B cell (primary cell): ENCODE results near the gene ADA. TPM values are rescaled to one million over a fixed set of nuclear protein-coding genes. Genes with fewer than 3 reads are reported as not detected.

Experiments
- ATAC-seq: fragments of 200-7000 bp; cut with Tn5 transposase; one replicate; pipeline ENCODE4 v1.10.0; 2021; ENCODE audit warnings: low read depth, mild to moderate bottlenecking, moderate number of reproducible peaks, moderate library complexity
- CTCF ChIA-PET: fragments of 350-600 bp; sonication (Branson Sonifier 250); formaldehyde crosslinking; loops from one replicate; lab custom pipeline; 2021; ENCODE audit warnings: antibody characterized with exemption, inconsistent platforms; lab: Charles Lee
- POLR2A ChIA-PET: fragments of 350-600 bp; sonication (Branson Sonifier 250); formaldehyde crosslinking; loops from one replicate; lab custom pipeline; 2021; ENCODE audit warnings: antibody characterized with exemption; lab: Charles Lee
- DNase-seq: peaks from one replicate; pipeline ENCODE4 v3.0.0; 2013
- H2AFZ ChIP-seq: 2 replicates; pipeline ENCODE4 v1.6.1; 2012; ENCODE audit warnings: mild to moderate bottlenecking, low read depth, low read length; ENCODE audit not compliant: insufficient read depth, poor library complexity, severe bottlenecking
- H3K27ac ChIP-seq, 2 donors: 1 replicate in 1 of 2; 2 replicates in 1 of 2; pipeline ENCODE4 v1.5.1; 2012 to 2013; ENCODE audit warnings: low read length in 2 of 2, mild to moderate bottlenecking in 2 of 2, moderate library complexity in 1 of 2
- H3K27me3 ChIP-seq, 4 experiments: fragments of 200-600 bp in 1 of 4; sonication (generic) in 1 of 4; replicated peaks in 1 of 4; 1 replicate in 2 of 4; 2 replicates in 2 of 4; pipeline versions ENCODE4 v1.6.1 to v1.7.0; 2013 to 2016; ENCODE audit warnings: low read length in 3 of 4, mild to moderate bottlenecking in 2 of 4, mixed read lengths in 1 of 4, moderate library complexity in 1 of 4; ENCODE audit not compliant: insufficient read depth in 4 of 4, control insufficient read depth in 3 of 4; ENCODE audit errors: control extremely low read depth in 1 of 4
- H3K36me3 ChIP-seq, 2 experiments: replicated peaks in 1 of 2; 1 replicate in 1 of 2; 2 replicates in 1 of 2; pipeline versions ENCODE4 v1.6.1 to v1.7.1; 2013; ENCODE audit warnings: low read length in 1 of 2; ENCODE audit not compliant: insufficient read depth in 2 of 2, control insufficient read depth in 1 of 2; ENCODE audit errors: control extremely low read depth in 1 of 2, extremely low read depth in 1 of 2
- H3K4me1 ChIP-seq, 2 donors: fragments of 200-600 bp in 1 of 2; sonication (generic) in 1 of 2; 1 replicate in 1 of 2; 2 replicates in 1 of 2; pipeline versions ENCODE4 v1.5.1 to v1.6.1; 2013 to 2017; ENCODE audit warnings: low read length in 2 of 2; ENCODE audit not compliant: control insufficient read depth in 2 of 2, insufficient read depth in 2 of 2
- H3K4me2 ChIP-seq: replicated peaks from 2 replicates; pipeline ENCODE3; 2012; ENCODE audit warnings: mild to moderate bottlenecking, low read depth, low read length; ENCODE audit not compliant: poor library complexity, severe bottlenecking
- H3K4me3 ChIP-seq, 5 experiments: fragments of 200-600 bp in 1 of 5; sonication (generic) in 1 of 5; 1 replicate in 3 of 5; 2 replicates in 2 of 5; pipeline versions ENCODE4 v1.5.1 to v1.7.0; 2011 to 2016; ENCODE audit warnings: low read length in 4 of 5, mild to moderate bottlenecking in 4 of 5, low read depth in 2 of 5, control low read depth in 1 of 5, moderate library complexity in 1 of 5; ENCODE audit not compliant: insufficient read depth in 1 of 5; ENCODE audit errors: control extremely low read depth in 1 of 5, extremely low read depth in 1 of 5
- H3K79me2 ChIP-seq: fragments of 200-600 bp; sonication (generic); one replicate; pipeline ENCODE4 v1.6.0; 2016; ENCODE audit warnings: low read length; ENCODE audit not compliant: control insufficient read depth, insufficient read depth
- H3K9ac ChIP-seq: fragments of 200-600 bp; sonication (generic); 2 replicates; pipeline ENCODE4 v1.6.1; 2017; ENCODE audit warnings: mild to moderate bottlenecking, low read length, moderate library complexity
- H3K9me3 ChIP-seq, 3 donors: one replicate each; pipeline versions ENCODE4 v1.6.1 to v1.7.1; 2013; ENCODE audit warnings: low read length in 2 of 3; ENCODE audit not compliant: control insufficient read depth in 2 of 3, insufficient read depth in 1 of 3; ENCODE audit errors: control extremely low read depth in 1 of 3
- H4K20me1 ChIP-seq: 2 replicates; pipeline ENCODE4 v1.6.0; 2012; ENCODE audit warnings: mild to moderate bottlenecking, low read length; ENCODE audit not compliant: insufficient read depth, control insufficient read depth, poor library complexity, severe bottlenecking
- H3K27ac Mint-ChIP-seq: one replicate; pipeline ENCODE4 v1.8.0; 2021; ENCODE audit warnings: mixed read lengths
- H3K27me3 Mint-ChIP-seq: one replicate; pipeline ENCODE4 v1.8.0; 2021; ENCODE audit warnings: mixed read lengths
- H3K4me1 Mint-ChIP-seq: one replicate; pipeline ENCODE4 v1.8.0; 2021; ENCODE audit warnings: mixed read lengths
- H3K4me3 Mint-ChIP-seq: one replicate; pipeline ENCODE4 v1.8.0; 2021; ENCODE audit warnings: mixed read lengths
- H3K9me3 Mint-ChIP-seq: one replicate; pipeline ENCODE4 v1.8.0; 2022; ENCODE audit warnings: mixed read lengths; ENCODE audit not compliant: insufficient read depth
- EZH2 ChIP-seq: IDR thresholded peaks from 2 replicates; pipeline ENCODE4 v1.6.1; 2012; ENCODE audit warnings: borderline replicate concordance, low read depth, mild to moderate bottlenecking, moderate library complexity, low read length; ENCODE audit not compliant: insufficient read depth, poor library complexity, severe bottlenecking
- WGBS: methylation state at CpG from one replicate; pipeline ENCODE4 v1.1.5; 2013; ENCODE audit warnings: missing lambda C conversion rate; ENCODE audit not compliant: insufficient coverage; 5-methylcytosine and 5-hydroxymethylcytosine counted together
- intact Hi-C: fragments of 100-400 bp; cut with micrococcal nuclease; formaldehyde crosslinking; loops from one replicate; pipeline ENCODE4 v1.10.0; 2022
- polyA plus RNA-seq: library from polyadenylated mRNA; depleted of rRNA; stranded (reverse); fragments of >200 nt; gene quantifications from 2 replicates; pipeline ENCODE4 v1.2.3, GENCODE V29; 2012
- total RNA-seq, 2 donors: library from RNA; stranded (reverse); fragments of 120-200 nt in 1 of 2; gene quantifications; 1 replicate in 1 of 2; 2 replicates in 1 of 2; pipeline versions ENCODE4 v1.2.3 to v1.2.4, GENCODE V29; 2013 to 2022
- TF ChIP-seq, protein P1 (sequence below): fragments of 200-600 bp; IDR thresholded peaks from one replicate; pipeline ENCODE4 v1.8.0; 2022; ENCODE audit warnings: antibody characterized with exemption, mild to moderate bottlenecking

The ADA gene
- total and polyA plus RNA-seq, 2 donors (not counting 1 experiment from before 2014, with no cell fraction given) = 10.0 to 34.2 TPM

DNA sequence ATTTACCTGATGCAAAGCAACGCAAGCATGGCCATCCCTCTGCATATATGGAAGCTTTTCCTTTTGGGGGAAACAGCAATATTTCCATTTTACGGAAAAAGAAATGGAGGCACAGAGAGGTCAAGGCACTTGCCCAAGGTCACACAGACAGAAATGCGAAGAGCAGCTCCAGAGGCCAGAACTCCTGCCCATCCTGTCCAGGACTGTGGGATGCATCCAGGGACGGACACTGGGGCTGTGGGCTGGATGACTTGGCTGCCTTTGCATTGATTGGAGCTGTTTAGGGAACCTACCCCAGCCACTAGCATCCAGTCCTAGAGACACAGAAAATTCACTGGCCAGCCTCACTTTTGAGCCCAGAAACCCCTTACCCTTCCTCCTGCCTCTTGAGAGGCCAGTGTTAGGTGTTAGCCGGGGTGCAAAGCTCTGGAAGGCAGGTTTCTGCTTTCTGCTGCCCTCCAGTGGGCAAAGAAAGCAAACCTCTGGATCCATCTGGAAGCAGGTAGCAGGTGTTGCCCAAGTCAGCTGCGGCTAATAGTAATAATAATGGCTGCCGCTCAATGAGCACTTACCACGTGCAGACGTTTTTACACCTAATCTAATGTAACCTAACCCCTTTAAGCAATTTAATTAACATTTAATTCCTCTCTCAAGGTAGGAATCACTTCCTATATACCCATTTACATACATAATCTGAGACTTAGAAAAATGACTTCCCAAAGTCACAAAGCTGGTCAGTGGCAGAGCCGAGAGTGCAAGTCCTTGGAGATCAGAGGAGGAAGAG lies 32.0 kb upstream of the ADA start:
- Mint-ChIP-seq H3K4me3 (no peak overlapping the region), H3K27me3 (peaks cover 10% of the 10 kb centered on the region), H3K9me3 (no peaks in the 10 kb centered on the region), H3K27ac (no peak overlapping the region), H3K4me1 (peaks cover 5% of the 10 kb centered on the region)
- Histone ChIP-seq H3K4me3 (no peak overlapping the region), H3K4me1 (peaks cover 0 to 11% of the 10 kb centered on the region in 2 donors), H3K4me2 (no peak overlapping the region), H3K27me3 (peaks cover 0 to 3% (median 0%) of the 10 kb centered on the region in 4 experiments), H3K36me3 (no peaks in the 10 kb centered on the region), H2AFZ (peak overlapping the region; percentile 11), H3K9ac (no peak overlapping the region), H3K9me3 (no peaks in the 10 kb centered on the region), H3K79me2 (no peaks in the 10 kb centered on the region), H3K27ac (no peak overlapping the region), H4K20me1 (no peaks in the 10 kb centered on the region)
- POLR2A ChIA-PET = no interaction called here
- CTCF ChIA-PET = interaction anchor here (0.6 to 5.4 kb wide), 31 partner anchors 9 to 610 kb away, joined by 3 to 37 read pairs (median 4); partner anchors contain the start of genes ADA and CCN5
- ATAC-seq = peak; percentile 47
- DNase-seq = peak; percentile 71
- intact Hi-C loops = loop anchor here (2.0 to 10.0 kb wide), 2 partner anchors 295 to 611 kb away; no protein-coding TSS in a partner anchor
- no peak for TF ChIP-seq EZH2
- TF ChIP-seq, protein P1, sequence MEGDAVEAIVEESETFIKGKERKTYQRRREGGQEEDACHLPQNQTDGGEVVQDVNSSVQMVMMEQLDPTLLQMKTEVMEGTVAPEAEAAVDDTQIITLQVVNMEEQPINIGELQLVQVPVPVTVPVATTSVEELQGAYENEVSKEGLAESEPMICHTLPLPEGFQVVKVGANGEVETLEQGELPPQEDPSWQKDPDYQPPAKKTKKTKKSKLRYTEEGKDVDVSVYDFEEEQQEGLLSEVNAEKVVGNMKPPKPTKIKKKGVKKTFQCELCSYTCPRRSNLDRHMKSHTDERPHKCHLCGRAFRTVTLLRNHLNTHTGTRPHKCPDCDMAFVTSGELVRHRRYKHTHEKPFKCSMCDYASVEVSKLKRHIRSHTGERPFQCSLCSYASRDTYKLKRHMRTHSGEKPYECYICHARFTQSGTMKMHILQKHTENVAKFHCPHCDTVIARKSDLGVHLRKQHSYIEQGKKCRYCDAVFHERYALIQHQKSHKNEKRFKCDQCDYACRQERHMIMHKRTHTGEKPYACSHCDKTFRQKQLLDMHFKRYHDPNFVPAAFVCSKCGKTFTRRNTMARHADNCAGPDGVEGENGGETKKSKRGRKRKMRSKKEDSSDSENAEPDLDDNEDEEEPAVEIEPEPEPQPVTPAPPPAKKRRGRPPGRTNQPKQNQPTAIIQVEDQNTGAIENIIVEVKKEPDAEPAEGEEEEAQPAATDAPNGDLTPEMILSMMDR = peak; percentile 38
- 83% methylated on average over 10 of the region's 10 CpGs for WGBS
